Right kidney (tissue), 1 donor: Measurements from ENCODE around the gene CARD19.
"Not testable (repeated sequence)": the region's sequence is repeated elsewhere in the genome, so short reads cannot be mapped to it uniquely, and the experiment has no call there.

ENCODE experiments used
- DNase-seq: peaks from one replicate; pipeline ENCODE4 v3.0.0-alpha.2; 2016

Gene CARD19

DNA sequence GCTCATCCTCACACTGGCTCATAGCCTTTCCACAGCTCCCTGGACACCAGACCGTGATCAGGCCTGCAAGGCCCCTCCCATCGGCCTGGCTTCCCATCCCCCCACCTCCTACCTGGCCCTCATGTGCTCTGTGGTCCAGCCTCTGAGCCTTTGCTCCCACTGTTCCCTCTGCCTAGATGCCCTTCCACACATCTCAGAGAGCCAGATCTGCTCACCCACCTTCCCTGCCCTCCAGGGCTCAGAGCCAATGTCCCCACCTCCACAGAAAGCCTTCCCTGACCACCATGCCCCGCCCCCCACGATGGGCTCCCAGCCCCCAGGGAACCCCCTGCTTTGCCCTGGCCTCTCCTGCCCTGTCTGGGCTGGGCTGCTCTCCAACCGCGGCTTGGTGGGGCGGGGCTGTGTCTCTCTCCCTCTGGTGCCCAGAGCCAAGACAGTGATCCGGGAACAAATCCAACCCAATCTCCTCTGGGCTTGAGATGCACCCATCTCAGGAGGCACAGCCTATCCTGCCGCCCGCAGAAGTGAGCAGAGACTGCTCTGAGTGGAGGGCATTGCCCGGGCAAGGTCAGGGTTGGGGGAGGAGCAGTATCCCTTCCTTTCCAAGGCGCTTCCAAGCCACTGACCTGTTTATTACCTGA is 36.4 kb downstream of the CARD19 start:
- DNase-seq, result peak; percentile 32

DNA sequence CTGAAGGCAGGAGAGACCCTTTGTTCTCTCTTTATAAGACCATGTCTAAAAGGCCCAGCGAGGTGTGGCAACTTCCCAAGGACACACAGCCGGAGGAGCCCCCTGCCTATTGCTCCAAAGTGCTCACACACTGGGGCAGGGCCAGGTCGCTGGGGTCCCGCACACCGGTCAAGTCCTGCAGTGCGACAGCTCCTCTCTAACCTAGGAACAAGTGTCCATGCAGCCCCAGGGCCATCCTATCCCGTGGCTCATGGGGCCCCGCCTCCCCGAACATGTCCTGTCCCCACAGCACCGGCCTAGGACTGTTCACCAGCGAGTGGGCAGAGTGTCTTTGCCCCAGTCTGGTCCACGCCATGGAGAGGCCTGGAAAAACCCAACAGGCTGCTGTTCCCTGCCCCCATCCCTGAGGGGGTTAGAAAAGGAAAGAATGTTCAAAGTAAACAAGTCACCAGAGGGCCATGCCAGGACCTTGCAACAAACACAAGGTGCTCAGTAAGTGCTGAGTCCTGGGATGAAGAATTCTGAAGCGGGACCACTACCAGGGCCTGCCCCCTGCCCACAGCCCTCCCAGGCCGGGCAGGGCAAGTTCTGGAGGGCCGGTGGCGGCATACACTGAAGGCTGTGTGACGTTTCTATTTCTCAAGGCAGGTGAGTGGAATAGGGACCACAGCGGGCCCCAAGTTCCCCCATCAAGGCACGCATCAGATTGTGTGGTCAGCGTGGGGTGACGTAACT is 37.1 kb downstream of the CARD19 start:
- no peak for DNase-seq

DNA sequence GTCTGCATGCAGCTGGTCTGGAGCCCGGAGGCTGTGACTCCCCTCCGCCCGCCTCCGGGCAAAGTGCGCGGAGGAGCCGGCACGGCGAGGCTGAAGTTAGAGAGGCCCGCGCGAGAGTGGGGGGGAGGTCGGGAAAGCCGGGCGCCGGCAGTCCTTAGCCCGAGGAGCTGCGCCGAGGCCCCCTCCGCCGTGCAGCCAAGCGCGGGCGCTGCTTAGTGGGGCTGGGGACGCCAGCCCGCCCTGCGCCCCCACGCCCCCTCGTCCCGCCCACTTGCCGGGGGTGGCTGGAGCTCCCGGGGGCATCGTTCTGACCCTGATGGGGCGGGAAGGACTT is 37.6 kb downstream of the CARD19 start:
- DNase-seq, result no peak

DNA sequence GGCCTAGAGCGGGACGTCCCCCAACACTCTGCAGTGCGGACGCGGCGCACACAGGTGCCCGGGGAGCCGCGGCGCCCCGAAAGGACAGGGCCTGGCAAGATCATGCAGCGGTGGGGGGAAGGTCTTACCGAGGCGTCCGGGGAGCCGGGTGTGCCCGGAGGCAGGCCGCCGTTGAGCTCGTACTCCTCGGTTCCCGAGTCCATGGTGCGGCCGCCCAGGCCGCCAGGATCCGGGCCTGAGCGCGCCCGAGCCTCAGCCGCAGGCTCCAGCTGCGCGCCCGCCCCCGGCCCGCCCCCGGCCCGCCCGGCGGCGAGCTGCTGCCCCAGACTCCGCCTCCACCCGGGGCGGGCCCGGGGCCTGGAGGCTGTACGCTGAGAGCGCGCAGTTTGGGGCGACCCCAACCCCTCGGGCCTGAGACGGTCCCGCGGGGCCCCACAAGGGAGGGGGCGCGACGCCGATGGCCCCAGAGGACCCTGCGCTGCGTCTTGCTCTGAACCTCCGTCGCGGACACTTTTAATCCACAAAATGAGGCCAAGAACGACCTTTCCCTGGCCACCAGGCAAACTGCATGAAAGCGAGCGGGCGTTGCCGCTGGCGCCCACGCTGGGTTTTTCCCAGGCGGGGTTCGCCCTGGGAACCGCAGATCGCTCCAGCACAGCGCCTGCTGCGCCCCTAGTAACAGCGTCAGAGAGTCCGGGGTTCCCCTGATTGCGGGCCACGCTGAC is 38.2 kb downstream of the CARD19 start, which contains the start of gene NINJ1:
Gene NINJ1, minus strand, starts transcription at position 237 of the 725 bp plus-strand sequence. Its CDS starts 34 bp downstream, at position 203.
- DNase-seq, result peak; percentile 96

DNA sequence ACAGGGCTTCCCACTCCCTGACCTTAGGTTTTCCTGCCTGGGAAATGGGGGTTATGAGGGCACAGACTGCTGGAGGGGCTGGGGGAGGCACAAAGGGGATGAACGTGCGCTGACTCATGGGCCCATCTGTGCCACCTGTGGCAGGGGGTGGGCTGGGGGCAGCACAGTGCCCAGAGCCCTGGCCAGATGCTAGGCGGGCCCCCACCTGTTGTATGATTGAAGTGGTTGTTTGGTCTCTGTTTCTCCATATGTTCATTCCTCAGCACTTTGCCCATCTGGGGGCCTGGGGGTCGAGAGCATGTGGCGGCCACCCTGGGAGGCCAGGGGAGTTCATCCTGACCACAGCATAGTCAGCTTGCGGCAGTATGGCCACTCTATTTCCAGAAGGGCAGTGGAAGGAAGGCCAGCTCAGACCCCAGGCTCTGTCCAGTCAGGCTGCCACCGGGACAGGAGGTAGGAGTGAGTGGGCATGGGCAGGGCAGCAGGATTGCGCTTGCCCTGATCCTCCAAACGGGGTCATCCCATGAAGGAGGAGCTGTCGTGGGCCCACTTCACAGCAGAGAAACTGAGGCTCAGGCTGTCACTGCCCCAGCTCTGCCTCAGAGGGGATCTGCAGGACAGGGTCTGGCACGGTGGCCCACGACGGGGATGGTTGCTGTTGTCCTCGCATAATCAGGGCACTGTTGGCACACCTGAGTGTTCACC is 38.9 kb downstream of the CARD19 start:
- no peak for DNase-seq

DNA sequence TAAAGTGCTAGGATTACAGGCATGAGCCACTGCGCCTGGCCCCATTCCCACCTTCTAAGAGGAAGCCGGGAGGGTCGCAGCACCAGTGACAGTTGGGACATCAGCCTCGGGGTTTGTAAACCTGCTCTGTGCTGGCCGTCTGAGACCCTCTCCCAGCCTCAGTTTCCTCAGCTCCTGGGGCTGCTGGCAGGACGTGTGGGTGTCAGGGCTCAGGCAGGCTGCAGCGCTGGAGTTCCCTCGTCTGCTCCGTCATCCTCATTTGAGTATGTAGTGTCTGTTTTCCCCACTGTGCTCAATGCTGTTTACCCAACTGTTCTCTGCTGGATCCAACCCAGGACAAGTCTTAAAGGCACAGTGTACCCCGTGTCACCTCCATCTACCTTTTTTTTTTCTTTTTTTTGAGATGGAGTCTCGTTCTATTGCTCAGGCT is 40.0 kb downstream of the CARD19 start:
- DNase-seq, result no peak

DNA sequence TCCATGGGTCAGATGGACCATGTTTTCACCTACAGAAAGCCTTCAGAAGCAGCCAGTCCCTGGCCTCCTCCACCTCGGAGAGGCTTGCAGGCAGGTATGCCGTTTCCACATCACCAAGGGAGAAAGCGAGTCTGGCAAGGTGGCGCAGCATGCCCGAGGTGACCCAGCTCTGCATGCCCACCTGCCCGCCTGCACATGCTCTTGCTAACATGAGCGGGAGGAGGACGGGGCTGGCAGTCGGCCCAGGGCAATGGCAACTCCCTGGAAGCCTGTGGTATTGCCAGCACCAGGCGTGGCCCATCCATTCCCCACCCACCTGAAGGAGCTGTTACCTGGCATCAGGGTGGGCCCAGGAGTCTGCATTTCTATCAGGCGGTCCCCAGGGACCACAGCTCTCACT is 41.3 kb downstream of the CARD19 start:
- DNase-seq, result no peak

DNA sequence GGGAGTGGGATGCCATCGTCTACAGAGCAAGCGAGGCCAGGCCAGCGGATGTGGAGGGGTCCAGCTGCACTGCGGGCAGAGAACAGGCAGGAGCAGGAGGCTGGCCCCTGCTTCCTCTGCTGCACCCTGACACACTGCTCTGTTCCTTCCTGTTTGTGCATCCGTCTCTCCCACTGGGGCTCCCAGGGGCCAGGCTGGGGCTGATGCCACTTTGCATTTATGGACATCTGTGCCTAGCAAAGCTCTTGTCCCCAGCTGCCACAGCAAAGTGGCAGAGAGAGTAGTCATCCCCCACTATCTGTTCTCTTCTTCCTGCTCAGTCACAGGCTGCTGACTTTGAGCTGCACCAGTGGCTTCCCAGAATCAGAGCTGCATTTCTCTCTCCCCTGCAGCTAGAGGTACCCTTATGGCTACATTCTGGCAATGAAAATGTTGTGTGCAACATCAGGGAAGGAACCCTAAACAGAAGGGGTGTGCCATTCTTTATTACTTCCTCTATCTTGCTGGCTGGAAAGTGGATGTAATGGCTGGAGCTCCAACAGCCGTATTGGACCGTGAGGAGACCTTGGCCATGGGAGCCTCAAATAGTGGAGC is 42.3 kb downstream of the CARD19 start:
- no peak for DNase-seq

DNA sequence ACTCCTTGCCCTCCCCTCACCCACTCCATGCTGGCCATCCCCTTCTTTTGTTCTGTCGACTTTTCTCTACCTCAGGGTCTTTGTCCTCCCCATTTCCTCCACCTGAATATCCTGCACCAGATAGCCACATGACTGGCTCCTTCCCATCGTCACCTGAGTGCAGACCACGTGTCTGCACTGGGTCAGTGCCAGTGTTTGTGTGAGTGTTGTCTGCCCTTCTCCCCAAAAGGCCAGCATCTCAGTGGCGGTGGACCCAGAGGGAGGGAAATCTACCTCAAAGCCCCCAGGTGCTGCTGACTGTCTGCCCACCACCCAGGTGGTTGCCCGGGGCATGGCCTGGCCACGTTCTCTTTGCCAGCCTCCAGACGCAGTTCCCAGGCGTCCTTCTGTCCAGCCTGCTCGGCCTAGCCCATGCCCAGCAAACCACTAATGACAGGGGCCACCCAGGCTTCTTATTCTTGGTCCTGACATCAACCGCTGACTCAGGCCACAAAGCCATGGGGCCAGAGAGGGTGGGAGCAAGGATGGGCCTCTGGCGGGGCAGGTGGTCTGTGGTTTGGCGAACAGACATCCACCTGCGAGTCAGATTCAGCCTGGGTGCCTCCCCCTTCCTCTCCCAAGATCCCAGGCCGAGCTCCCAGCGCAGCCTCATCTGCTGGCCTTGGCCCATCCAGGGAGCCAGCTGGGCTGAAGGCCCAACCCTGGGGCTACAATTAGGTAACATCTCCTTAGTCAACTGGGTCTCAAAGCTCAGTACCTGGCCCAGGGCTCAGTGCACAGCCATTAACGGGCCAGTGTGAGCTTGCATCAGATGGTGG is 43.6 kb downstream of the CARD19 start:
- DNase-seq, result no peak

DNA sequence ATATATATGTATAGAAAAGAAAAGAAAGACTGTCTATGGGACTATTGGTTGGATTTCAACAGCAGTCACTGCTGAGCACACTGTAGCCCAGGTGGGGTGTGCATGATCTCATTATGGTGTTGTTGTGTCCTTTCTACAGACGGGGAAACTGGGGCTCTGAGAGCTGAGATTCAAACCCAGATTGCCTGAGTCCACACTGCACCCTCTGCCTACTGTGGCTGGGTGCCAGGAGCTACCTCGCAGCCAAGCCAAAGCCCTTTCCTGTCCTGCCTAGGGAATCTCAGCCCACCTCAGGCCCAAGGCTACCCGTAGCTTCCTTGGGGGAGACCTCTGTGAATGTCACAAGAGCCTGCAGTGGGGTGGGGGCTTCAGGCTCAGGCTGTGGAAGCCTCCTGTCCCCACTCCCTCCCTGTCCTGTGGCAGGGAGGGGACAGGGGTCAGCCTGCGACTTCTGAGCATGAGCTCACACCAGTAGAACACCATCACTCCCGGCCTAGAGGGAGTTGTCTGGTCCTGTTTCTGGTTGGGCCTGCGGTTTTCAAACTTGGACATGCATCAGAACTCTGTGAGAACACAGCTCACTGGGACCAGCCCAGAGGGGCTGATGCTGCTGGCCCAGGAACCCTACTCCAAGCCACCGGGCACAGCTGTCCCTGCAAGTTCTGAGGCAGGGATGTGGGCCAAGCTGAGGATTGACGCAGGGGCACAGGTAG is 45.9 kb downstream of the CARD19 start:
- no peak for DNase-seq

DNA sequence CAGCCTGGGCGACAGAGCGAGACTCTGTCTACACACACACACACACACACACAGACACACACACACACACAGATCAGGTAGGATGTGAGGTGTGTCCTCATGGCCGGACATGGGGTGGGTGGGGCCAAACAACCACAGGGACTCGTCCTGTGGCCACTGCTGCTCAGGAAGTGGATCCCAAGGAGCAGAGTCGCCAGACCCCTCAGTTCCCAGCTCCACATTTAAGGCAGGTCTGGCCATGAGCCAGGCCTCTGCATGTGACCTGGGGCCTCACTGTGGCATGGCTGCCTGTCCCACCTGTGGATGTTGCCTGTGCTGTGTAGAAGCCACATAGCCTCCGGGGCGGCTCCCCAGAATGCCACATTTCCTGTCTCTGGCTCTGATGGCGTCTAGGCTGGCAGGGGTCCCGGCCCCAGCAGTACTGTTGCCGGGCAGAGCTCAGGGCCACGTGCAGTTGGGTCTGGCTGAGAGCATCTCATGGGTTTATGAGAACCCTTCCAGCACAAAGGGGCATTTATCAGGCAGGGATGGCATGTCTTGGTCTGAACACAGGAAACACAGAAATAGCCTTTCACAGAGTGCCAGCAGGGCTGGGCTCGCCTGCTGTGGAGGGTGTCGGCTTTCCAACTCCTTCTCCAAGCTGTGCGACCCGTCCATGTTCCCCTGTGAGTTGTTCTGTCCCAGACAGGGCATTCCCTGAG is 48.0 kb downstream of the CARD19 start:
- no peak for DNase-seq

DNA sequence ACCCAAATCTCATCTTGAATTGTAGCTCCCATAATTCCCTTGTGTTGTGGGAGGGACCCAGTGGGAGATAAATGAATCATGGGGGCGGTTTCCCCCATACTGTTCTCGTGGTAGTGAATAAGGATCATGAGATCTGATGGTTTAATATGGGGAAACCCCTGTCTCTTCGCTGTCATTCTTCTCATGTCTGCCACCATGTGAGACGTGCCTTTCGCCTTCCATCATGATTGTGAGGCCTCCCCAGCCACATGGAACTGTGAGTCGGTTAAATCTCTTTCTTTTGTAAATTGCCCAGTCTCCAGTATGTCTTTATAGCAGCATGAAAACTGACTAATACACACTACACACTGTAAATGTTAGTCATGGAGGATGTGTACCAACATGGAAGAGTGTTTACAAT is 50.7 kb downstream of the CARD19 start:
- not testable (repeated sequence) for DNase-seq

DNA sequence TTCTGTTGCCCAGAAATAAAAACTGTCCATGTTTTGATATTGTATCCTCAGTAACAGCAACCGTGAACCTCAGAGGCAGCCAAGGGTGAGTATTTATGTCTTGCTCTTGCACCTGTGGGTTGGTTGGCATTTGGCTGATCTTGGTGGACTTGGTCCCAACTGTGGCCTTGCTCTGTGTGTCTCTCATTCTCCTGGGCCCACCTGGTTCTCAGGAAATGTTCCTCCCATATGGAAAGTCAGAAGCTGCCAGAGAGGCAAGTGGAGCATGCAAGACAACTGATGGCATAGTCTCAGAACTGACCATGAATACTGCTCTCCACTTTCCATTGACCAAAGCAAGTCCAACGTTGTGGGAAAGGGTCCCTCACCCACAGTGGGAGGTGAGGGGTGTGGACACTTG is 51.6 kb downstream of the CARD19 start:
- DNase-seq, result no peak

DNA sequence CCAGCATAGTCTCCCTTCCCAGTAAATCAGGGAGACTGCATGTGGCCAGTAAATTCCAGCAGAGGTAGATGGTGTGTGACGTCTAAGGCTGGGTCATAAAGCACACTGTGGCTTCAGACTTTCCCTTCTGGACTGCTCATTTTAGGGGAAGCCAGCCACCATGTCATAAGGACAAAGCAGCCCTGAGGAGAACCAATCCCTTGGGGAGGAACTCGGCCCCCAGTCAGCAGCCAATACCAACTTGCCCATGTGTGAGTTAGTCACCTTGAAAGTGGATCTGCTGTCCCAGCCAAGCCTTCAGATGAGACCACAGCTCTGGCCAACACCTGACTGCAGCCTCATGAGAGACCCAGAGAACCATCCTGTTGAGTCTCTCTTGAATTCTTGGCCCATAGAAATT is 52.7 kb downstream of the CARD19 start:
- DNase-seq, result no peak

DNA sequence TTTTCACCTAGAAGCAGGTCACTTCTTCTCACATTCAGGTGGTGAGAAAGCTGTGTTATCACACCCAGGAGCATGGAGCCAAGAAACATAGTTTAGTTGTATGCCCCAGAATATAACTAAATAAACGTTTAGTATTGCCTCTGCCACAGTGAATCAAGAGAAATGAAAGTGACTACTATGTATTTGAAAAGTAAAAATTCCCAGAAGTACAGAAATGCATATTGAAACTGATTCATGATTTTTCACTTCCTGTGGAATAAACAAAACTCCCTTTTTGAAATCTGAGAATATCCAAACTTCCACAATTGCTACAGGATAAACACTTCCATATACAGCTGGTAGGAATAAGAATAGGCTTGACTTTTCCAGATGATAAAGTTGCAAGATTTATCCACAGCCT is 53.3 kb downstream of the CARD19 start:
- DNase-seq, result no peak

DNA sequence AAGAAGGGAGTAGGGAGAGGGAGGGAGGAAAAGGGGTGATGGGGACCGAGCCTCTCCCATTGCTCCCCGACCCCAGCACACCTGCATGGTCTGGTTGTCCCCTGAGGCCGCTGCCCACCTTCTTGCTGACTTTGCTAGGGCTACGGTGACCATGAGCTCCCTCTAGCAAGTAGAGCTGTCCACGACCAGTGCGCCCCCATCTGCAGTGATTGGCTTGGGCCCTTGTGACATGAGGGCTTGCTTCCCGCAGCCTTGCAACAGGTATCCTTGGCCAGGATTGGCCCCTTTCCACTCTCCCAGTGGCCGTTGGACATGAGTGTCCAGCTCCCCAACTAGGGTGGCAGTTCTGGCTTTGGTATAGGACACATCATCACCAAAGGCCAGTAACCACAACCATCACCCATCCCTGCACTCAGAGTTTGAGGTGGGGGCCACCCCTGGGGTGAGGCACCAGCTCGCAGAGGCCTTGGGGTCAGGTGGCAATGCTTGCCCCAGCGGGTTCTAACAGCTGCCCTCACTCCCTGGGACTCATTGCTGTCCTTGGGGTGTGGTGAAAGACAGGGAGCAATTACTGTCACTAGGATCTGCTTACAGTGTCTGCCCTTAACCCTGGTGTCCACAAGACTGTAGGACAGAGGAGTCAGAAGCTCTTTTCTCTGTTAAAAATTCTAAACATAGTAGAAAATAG is 55.2 kb downstream of the CARD19 start:
- no peak for DNase-seq

DNA sequence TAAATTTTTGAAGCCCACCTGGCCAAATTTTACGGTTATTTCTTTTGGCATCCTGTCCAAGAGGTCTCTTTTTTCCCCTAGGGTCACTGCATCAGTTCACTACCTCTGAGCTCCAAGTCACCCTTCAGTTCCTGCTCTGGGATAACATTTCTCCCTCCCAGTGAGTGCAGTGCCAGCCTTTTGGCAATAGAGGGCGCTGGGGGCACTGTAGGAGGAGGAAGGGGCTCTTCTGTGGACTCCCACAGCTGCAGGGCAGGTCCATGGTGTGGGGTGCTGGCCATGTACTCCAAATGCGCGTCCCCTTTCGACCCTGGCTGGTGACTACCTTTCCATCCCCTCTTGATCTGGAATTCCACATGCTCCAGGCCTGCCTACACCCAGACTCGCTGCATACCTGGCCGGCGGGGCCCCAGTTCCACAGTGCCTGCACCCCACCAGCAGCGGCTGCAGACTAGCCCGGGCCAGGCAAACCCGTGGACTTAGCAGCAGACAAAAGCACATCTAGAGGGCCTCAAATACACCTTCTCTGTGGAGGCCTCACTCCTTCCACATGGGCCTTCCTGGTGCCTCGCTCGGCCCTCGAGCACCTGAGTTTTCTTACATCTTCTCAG is 58.4 kb downstream of the CARD19 start:
- DNase-seq, result no peak

DNA sequence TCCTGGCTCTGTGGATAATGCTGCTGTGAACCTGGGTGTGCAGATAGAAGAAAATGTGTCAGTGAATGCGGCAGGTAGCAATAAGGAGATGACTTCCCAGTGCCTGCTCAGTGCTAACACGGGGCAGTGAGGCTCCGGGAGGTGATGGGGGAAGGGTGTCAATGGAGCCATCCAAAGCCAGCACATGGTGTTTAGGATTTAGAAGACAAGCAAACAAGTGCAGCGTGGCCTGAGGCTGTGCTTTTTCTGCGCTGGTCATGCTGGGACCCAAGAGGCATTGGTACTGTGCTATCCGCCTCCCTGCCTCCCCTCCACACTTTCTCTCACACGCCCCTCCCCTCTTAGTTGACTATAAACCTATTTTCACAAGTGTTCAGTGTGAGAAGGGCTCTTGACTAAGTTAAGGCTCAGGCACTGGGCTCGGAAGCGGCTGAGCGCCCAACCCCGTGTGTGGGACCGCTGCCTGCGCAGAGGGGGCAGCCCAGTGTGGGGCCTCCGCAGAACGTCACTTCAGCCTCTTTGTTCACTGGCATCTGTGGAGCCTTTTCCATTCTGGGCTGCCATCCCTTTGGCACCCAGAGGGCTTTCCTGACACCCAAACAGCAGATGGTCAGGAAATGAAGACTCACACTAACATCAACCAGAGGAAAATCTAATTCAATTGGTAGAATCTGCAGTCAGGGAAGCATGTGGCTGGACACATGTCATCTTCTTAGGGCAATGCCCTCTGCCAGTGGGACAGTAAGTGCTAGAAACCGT is 59.9 kb downstream of the CARD19 start:
- DNase-seq, result no peak
